HCT116 (cell line): ENCODE results near the gene CELF4. TPM values are rescaled to one million over a fixed set of nuclear protein-coding genes. Genes with fewer than 3 reads are reported as not detected.

Source experiments
- ATAC-seq: fragments of 200-7000 bp; cut with Tn5 transposase; 2 replicates; pipeline ENCODE4 v1.9.1; 2020; ENCODE audit warnings: mild to moderate bottlenecking, moderate library complexity
- BruUV-seq: library from RNA; stranded (reverse); fragments of 400-500 nt; replicated peaks from 2 replicates; lab custom pipeline; 2021; lab: Mats Ljungman, UMichigan
- CTCF ChIA-PET: fragments of 300-600 bp; sonication (Branson Sonifier 250); formaldehyde crosslinking; loops from one replicate; lab custom pipeline; 2021; ENCODE audit warnings: antibody characterized with exemption; lab: Charles Lee
- POLR2A ChIA-PET: fragments of 300-600, 350-600 bp; sonication (Branson Sonifier 250); formaldehyde crosslinking; loops from one replicate; lab custom pipeline; 2021; ENCODE audit warnings: antibody characterized with exemption; lab: Charles Lee
- RAD21 ChIA-PET, 2 experiments: fragments of 300-600 bp; sonication (Branson Sonifier 250); formaldehyde crosslinking; loops; one replicate each; lab custom pipeline; 2023; ENCODE audit warnings: low total read pairs in 2 of 2; ENCODE audit not compliant: uncharacterized antibody in 2 of 2, unreplicated experiment in 2 of 2, low non-redundant PET in 1 of 2; lab: Charles Lee
- DNase-seq: peaks from one replicate; pipeline ENCODE4 v3.0.0-alpha.2; 2010; ENCODE audit warnings: low read depth, low spot score
- H2AFZ ChIP-seq: fragments of 200-600 bp; shearing (Covaris generic), sonication (generic); 2 replicates; pipeline ENCODE4 v1.6.1; 2017; ENCODE audit warnings: low read depth, mixed run types, mixed read lengths, antibody characterized with exemption, low read length; ENCODE audit not compliant: poor library complexity, severe bottlenecking
- H3K27ac ChIP-seq: 2 replicates; pipeline ENCODE4 v1.5.1; 2012; ENCODE audit warnings: low read depth, low read length
- H3K27me3 ChIP-seq: fragments of 200-600 bp; sonication (generic); 2 replicates; pipeline ENCODE4 v1.6.1; 2016; ENCODE audit warnings: mixed run types, low read length, mixed read lengths; ENCODE audit not compliant: insufficient read depth
- H3K36me3 ChIP-seq, 2 experiments: fragments of 200-500 bp in 1 of 2; fragments of 200-600 bp in 1 of 2; sonication (Bioruptor generic) in 1 of 2; sonication (generic) in 1 of 2; 2 replicates each; pipeline versions ENCODE4 v1.5.1 to v1.6.1; 2014 to 2016; ENCODE audit warnings: low read length in 2 of 2, inconsistent platforms in 1 of 2, mixed read lengths in 1 of 2, mixed run types in 1 of 2; ENCODE audit not compliant: insufficient read depth in 2 of 2, control insufficient read depth in 1 of 2
- H3K4me1 ChIP-seq, 2 experiments: fragments of 200-600 bp in 1 of 2; sonication (generic) in 1 of 2; 2 replicates each; pipeline versions ENCODE4 v1.5.1 to v1.6.1; 2012 to 2017; ENCODE audit warnings: low read length in 2 of 2, inconsistent platforms in 1 of 2, mild to moderate bottlenecking in 1 of 2, mixed read lengths in 1 of 2, mixed run types in 1 of 2, moderate library complexity in 1 of 2; ENCODE audit not compliant: insufficient read depth in 2 of 2, control insufficient read depth in 1 of 2
- H3K4me2 ChIP-seq: fragments of 200-600 bp; sonication (generic); 2 replicates; pipeline ENCODE4 v1.6.1; 2017; ENCODE audit warnings: mixed run types, low read length, mixed read lengths
- H3K4me3 ChIP-seq, 2 experiments: fragments of 200-600 bp in 1 of 2; sonication (generic) in 1 of 2; replicated peaks in 1 of 2; 2 replicates each; pipeline ENCODE4 v1.5.1; 2011 to 2016; ENCODE audit warnings: low read length in 2 of 2, control low read depth in 1 of 2, low read depth in 1 of 2, mild to moderate bottlenecking in 1 of 2, mixed read lengths in 1 of 2, mixed run types in 1 of 2
- H3K79me2 ChIP-seq: fragments of 200-600 bp; sonication (generic); 2 replicates; pipeline ENCODE4 v1.6.1; 2017; ENCODE audit warnings: mild to moderate bottlenecking, mixed run types, low read length, moderate library complexity, mixed read lengths; ENCODE audit not compliant: insufficient read depth
- H3K9ac ChIP-seq: fragments of 200-600 bp; sonication (generic); 2 replicates; pipeline ENCODE4 v1.6.1; 2016; ENCODE audit warnings: low read length, mixed read lengths
- H3K9me2 ChIP-seq: fragments of 200-600 bp; sonication (generic), shearing (Covaris generic); 2 replicates; pipeline ENCODE4 v1.6.1; 2017; ENCODE audit warnings: mixed run types, mild to moderate bottlenecking, moderate library complexity; ENCODE audit not compliant: insufficient read depth
- H3K9me3 ChIP-seq, 2 experiments: fragments of 200-500 bp in 1 of 2; fragments of 200-600 bp in 1 of 2; sonication (Bioruptor generic) in 1 of 2; sonication (generic) in 1 of 2; 2 replicates each; pipeline ENCODE4 v1.6.1; 2014 to 2017; ENCODE audit warnings: low read length in 2 of 2, mixed read lengths in 2 of 2, inconsistent platforms in 1 of 2, low read depth in 1 of 2, mild to moderate bottlenecking in 1 of 2, mixed run types in 1 of 2, moderate library complexity in 1 of 2; ENCODE audit not compliant: control insufficient read depth in 1 of 2, insufficient read depth in 1 of 2
- H4K20me1 ChIP-seq: fragments of 200-600 bp; sonication (generic), shearing (Covaris generic); 2 replicates; pipeline ENCODE4 v1.6.1; 2017; ENCODE audit warnings: mixed run types, mild to moderate bottlenecking, moderate library complexity; ENCODE audit not compliant: insufficient read depth
- CBX3 ChIP-seq: IDR thresholded peaks from 2 replicates; pipeline ENCODE4 v1.6.1; 2012; ENCODE audit warnings: low read depth
- CEBPB ChIP-seq: IDR thresholded peaks from 2 replicates; pipeline ENCODE4 v1.6.1; 2012; ENCODE audit warnings: low read depth
- CTCF ChIP-seq, 3 experiments: fragments of 200-600 bp in 1 of 3; sonication (generic) in 1 of 3; IDR thresholded peaks in 2 of 3; conservative IDR thresholded peaks in 1 of 3; 2 replicates each; pipeline ENCODE4 v1.5.1; 2012 to 2017; ENCODE audit warnings: low read depth in 2 of 3, low read length in 2 of 3, antibody characterized with exemption in 1 of 3, borderline replicate concordance in 1 of 3, control low read depth in 1 of 3, mild to moderate bottlenecking in 1 of 3, mixed read lengths in 1 of 3, mixed run types in 1 of 3, moderate library complexity in 1 of 3; ENCODE audit not compliant: insufficient read depth in 1 of 3
- FOSL1 ChIP-seq: IDR thresholded peaks from 2 replicates; pipeline ENCODE4 v1.6.1; 2012; ENCODE audit warnings: low read depth
- JUND ChIP-seq: IDR thresholded peaks from 2 replicates; pipeline ENCODE4 v1.6.1; 2012
- MAX ChIP-seq: IDR thresholded peaks from 2 replicates; pipeline ENCODE4 v1.6.1; 2012
- POLR2A ChIP-seq: IDR thresholded peaks from 2 replicates; pipeline ENCODE4 v1.7.0; 2011; ENCODE audit warnings: borderline replicate concordance; ENCODE audit not compliant: insufficient read depth, insufficient read length; ENCODE audit errors: extremely low read depth
- POLR2AphosphoS5 ChIP-seq: IDR thresholded peaks from 2 replicates; pipeline ENCODE4 v1.6.1; 2011; ENCODE audit warnings: mild to moderate bottlenecking, low read depth, low read length, moderate library complexity
- REST ChIP-seq: IDR thresholded peaks from 2 replicates; pipeline ENCODE4 v1.6.1; 2012; ENCODE audit warnings: low read depth
- SIN3A ChIP-seq: IDR thresholded peaks from 2 replicates; pipeline ENCODE4 v1.6.1; 2012; ENCODE audit warnings: low read depth
- SP1 ChIP-seq: IDR thresholded peaks from 2 replicates; pipeline ENCODE4 v1.6.1; 2012; ENCODE audit warnings: low read depth
- ZBTB33 ChIP-seq: IDR thresholded peaks from 2 replicates; pipeline ENCODE4 v1.6.1; 2011; ENCODE audit warnings: mild to moderate bottlenecking, low read length, moderate library complexity; ENCODE audit not compliant: insufficient replicate concordance; ENCODE audit errors: extremely low read depth
- ZNF274 ChIP-seq: fragments of 200-500 bp; sonication (Bioruptor generic); IDR thresholded peaks from 2 replicates; pipeline ENCODE4 v1.6.1; 2014; ENCODE audit warnings: mild to moderate bottlenecking, low read depth, low read length, inconsistent platforms
- intact Hi-C: fragments of 100-400 bp; cut with micrococcal nuclease; formaldehyde crosslinking; loops from 2 replicates; pipeline ENCODE4 v1.10.0; 2022
- total RNA-seq: library from RNA; stranded (reverse); gene quantifications from one replicate; pipeline ENCODE4 v1.2.1, GENCODE V29; 2021; ENCODE audit not compliant: unreplicated experiment

CELF4 gene
- total RNA-seq, 1 experiment from 2014 or later = not detected

GRCh38 chr18:37525262-37525585, 40.4 kb downstream of the CELF4 start:
- DNase-seq (no peak), ATAC-seq (no peak)
- H3K36me3 ChIP-seq = no peaks in the 10 kb centered on the region
- intact Hi-C loops = no loop called here
- no peak overlapping the region for H3K9ac ChIP-seq
- H3K79me2 ChIP-seq = no peaks in the 10 kb centered on the region
- no peak overlapping the region for H2AFZ ChIP-seq
- TF ChIP-seq CEBPB = no peak
- no peak for TF ChIP-seq SIN3A
- TF ChIP-seq CBX3 = no peak
- no peak for TF ChIP-seq MAX
- TF ChIP-seq SP1 = no peak
- no peak for TF ChIP-seq ZBTB33
- TF ChIP-seq FOSL1 = no peak
- TF ChIP-seq ZNF274 = no peak
- TF ChIP-seq JUND = no peak
- TF ChIP-seq POLR2AphosphoS5 = no peak
- TF ChIP-seq REST = no peak
- TF ChIP-seq CTCF (IDR thresholded peaks at IDR 0.05 in 2 of 3, conservative IDR thresholded peaks at IDR 0.05 in 1 of 3; ENCODE audit: borderline replicate concordance in 1 of 3, insufficient read depth in 1 of 3, low read depth in 2 of 3, low read length in 2 of 3) = no peak
- no peak for TF ChIP-seq POLR2A
- no TSS peak for BruUV-seq
- H3K27me3 ChIP-seq = peaks cover 31% of the 10 kb centered on the region
- CTCF ChIA-PET = no interaction called here
- no peak overlapping the region for H3K27ac ChIP-seq
- POLR2A ChIA-PET = no interaction called here
- H3K4me1 ChIP-seq = no peaks in the 10 kb centered on the region
- H3K4me2 ChIP-seq = no peak overlapping the region
- H4K20me1 ChIP-seq = no peaks in the 10 kb centered on the region
- no peaks in the 10 kb centered on the region for H3K9me2 ChIP-seq
- RAD21 ChIA-PET = no interaction called here
- no peaks in the 10 kb centered on the region for H3K9me3 ChIP-seq
- H3K4me3 ChIP-seq = no peak overlapping the region
